ENCODE data around the gene BMPR1B.

DNA sequence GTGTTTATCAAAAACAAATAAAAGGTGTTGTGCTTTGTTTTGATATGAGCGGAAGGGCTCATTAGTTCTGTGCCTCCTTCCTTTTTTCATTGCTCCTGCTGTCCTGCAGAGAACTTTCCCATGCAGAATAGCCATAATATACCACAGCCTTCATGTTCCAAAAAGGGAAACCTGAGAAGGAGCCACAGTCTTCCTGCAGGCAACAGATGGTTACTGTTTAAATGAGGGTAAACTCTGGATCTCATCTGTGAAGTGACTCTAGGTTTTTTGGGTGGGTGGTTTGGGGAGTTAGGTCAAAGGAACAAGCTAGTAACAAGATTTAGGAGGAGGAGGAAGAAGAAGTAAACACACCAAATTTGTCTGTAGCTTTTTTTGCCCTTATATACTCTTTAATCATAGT lies 131.8 kb downstream of the BMPR1B start:
- TF ChIP-seq POLR2A (IDR thresholded peaks at IDR 0.05; ENCODE audit: low read length): no peak
- TF ChIP-seq, protein P1, sequence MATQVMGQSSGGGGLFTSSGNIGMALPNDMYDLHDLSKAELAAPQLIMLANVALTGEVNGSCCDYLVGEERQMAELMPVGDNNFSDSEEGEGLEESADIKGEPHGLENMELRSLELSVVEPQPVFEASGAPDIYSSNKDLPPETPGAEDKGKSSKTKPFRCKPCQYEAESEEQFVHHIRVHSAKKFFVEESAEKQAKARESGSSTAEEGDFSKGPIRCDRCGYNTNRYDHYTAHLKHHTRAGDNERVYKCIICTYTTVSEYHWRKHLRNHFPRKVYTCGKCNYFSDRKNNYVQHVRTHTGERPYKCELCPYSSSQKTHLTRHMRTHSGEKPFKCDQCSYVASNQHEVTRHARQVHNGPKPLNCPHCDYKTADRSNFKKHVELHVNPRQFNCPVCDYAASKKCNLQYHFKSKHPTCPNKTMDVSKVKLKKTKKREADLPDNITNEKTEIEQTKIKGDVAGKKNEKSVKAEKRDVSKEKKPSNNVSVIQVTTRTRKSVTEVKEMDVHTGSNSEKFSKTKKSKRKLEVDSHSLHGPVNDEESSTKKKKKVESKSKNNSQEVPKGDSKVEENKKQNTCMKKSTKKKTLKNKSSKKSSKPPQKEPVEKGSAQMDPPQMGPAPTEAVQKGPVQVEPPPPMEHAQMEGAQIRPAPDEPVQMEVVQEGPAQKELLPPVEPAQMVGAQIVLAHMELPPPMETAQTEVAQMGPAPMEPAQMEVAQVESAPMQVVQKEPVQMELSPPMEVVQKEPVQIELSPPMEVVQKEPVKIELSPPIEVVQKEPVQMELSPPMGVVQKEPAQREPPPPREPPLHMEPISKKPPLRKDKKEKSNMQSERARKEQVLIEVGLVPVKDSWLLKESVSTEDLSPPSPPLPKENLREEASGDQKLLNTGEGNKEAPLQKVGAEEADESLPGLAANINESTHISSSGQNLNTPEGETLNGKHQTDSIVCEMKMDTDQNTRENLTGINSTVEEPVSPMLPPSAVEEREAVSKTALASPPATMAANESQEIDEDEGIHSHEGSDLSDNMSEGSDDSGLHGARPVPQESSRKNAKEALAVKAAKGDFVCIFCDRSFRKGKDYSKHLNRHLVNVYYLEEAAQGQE (IDR thresholded peaks at IDR 0.05): no peak
- no peak for TF ChIP-seq CTCF (IDR thresholded peaks at IDR 0.05)
- no peak for TF ChIP-seq ZFP36 (IDR thresholded peaks at IDR 0.05; ENCODE audit: borderline replicate concordance, partially characterized antibody)
- no peak for TF ChIP-seq MAX (IDR thresholded peaks at IDR 0.05)
- TF ChIP-seq HMGXB4 (CRISPR knock-in tag; IDR thresholded peaks at IDR 0.05; ENCODE audit: borderline replicate concordance): no peak
- no peak for TF ChIP-seq RCOR1 (IDR thresholded peaks at IDR 0.05; ENCODE audit: low read depth, low read length)
- no peak for TF ChIP-seq SMC3 (IDR thresholded peaks at IDR 0.05)
- no peak for TF ChIP-seq HOXA7 (CRISPR knock-in tag; IDR thresholded peaks at IDR 0.05)
- no peak for TF ChIP-seq MYC (IDR thresholded peaks at IDR 0.05; ENCODE audit: borderline replicate concordance, low read length)
- TF ChIP-seq FOSL2 (IDR thresholded peaks at IDR 0.05): no peak
- no peak for TF ChIP-seq FOSL2 (CRISPR knock-in tag; IDR thresholded peaks at IDR 0.05)
